A673 (cell line): ENCODE data around the gene ZCCHC24. TPM values are rescaled to one million over a fixed set of nuclear protein-coding genes. Genes with fewer than 3 reads are reported as not detected.

Experiments used
- BruUV-seq: library from RNA; stranded (reverse); fragments of 400-500 nt; replicated peaks from 2 replicates; lab custom pipeline; 2021; lab: Mats Ljungman, UMichigan
- CTCF ChIA-PET: fragments of 300-600 bp; sonication (Branson Sonifier 250); formaldehyde crosslinking; loops from one replicate; lab custom pipeline; 2022; ENCODE audit warnings: antibody characterized with exemption; lab: Charles Lee
- POLR2A ChIA-PET: fragments of 300-600 bp; sonication (Branson Sonifier 250); formaldehyde crosslinking; loops from one replicate; lab custom pipeline; 2022; ENCODE audit warnings: antibody characterized with exemption; ENCODE audit not compliant: low non-redundant PET; lab: Charles Lee
- DNase-seq: peaks from one replicate; pipeline ENCODE4 v3.0.0-alpha.2; 2015; ENCODE audit warnings: low spot score
- H3K27ac ChIP-seq: fragments of 200-600 bp; sonication (generic); 2 replicates; pipeline ENCODE4 v1.5.1; 2016; ENCODE audit warnings: mixed run types, low read depth, mild to moderate bottlenecking, mixed read lengths, antibody characterized with exemption, low read length; ENCODE audit not compliant: poor library complexity, severe bottlenecking
- H3K27me3 ChIP-seq: fragments of 200-600 bp; sonication (generic); replicated peaks from 2 replicates; pipeline ENCODE4 v1.6.1; 2017; ENCODE audit warnings: mixed run types, low read depth, mild to moderate bottlenecking, mixed read lengths, antibody characterized with exemption, low read length; ENCODE audit not compliant: insufficient read depth, poor library complexity
- H3K36me3 ChIP-seq: fragments of 200-600 bp; sonication (generic); 2 replicates; pipeline ENCODE4 v1.6.1; 2016; ENCODE audit warnings: mixed run types, mild to moderate bottlenecking, mixed read lengths, antibody characterized with exemption, low read length; ENCODE audit not compliant: insufficient read depth, poor library complexity, severe bottlenecking
- H3K4me1 ChIP-seq: fragments of 200-600 bp; sonication (generic); 2 replicates; pipeline ENCODE4 v1.6.1; 2017; ENCODE audit warnings: mixed run types, mild to moderate bottlenecking, mixed read lengths, antibody characterized with exemption, low read length; ENCODE audit not compliant: insufficient read depth, poor library complexity, severe bottlenecking
- H3K4me3 ChIP-seq: fragments of 200-600 bp; sonication (generic); 2 replicates; pipeline ENCODE4 v1.5.1; 2016; ENCODE audit warnings: low read depth, mixed run types, mild to moderate bottlenecking, mixed read lengths, low read length; ENCODE audit not compliant: poor library complexity, severe bottlenecking
- H3K9me3 ChIP-seq: fragments of 200-600 bp; sonication (generic); 2 replicates; pipeline ENCODE4 v1.6.1; 2016; ENCODE audit warnings: mixed run types, low read depth, mild to moderate bottlenecking, mixed read lengths, antibody characterized with exemption, low read length; ENCODE audit not compliant: poor library complexity, severe bottlenecking
- EZH2 ChIP-seq: fragments of 200-600 bp; sonication (generic); IDR thresholded peaks from 2 replicates; pipeline ENCODE4 v1.6.1; 2017; ENCODE audit warnings: borderline replicate concordance, low read depth, mild to moderate bottlenecking, mixed read lengths, antibody characterized with exemption, low read length; ENCODE audit not compliant: poor library complexity, severe bottlenecking
- intact Hi-C: fragments of 100-400 bp; cut with micrococcal nuclease; formaldehyde crosslinking; loops from one replicate; pipeline ENCODE4 v1.10.0; 2022; ENCODE audit not compliant: unreplicated experiment
- total RNA-seq: library from RNA; stranded (reverse); gene quantifications from 2 replicates; pipeline ENCODE4 v1.2.3, GENCODE V29; 2021
- TF ChIP-seq, protein P1 (sequence below): fragments of 300-800, 200-600 bp; sonication (generic); conservative IDR thresholded peaks from 2 replicates; pipeline ENCODE4 v1.5.1; 2017; ENCODE audit warnings: low read depth, mild to moderate bottlenecking, antibody characterized with exemption, low read length, moderate library complexity, mixed read lengths

ZCCHC24 gene
- total RNA-seq, 1 experiment from 2014 or later, result 9.8 TPM

DNA sequence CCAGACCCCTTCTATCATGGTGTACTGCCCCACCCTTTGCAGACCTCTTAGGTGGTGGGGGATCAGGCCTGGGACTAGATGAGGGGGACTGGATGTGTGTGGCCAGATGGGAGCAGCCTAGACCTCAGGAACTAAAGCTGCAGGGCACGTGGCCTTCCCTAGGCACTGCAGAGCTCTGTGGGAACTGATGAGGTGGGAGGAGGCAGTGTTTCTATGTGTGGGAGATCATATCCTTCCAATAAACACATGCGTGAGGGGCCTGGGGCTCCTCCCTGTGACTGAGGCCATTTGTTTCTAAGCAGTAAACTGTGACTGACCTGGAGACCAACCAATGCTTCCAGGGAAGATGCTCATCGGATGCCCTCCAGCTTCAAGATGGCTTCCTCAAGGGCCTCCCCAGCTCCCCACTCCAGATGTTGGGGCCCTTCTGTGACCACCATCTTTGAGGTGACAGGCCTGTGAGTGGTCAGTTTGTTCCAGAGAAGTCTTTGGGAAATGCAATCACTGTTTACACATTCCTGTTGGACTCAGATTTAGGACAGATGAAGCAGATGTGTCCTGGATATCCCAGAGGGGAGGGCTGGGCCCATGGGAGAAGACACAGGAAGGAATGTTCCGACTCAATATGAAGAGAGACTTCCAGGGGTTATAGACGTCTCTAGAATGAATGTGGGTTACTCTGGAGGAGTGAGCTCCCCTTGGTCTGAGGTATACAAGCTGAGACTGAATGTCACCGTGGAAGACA is 23.6 kb upstream of the ZCCHC24 start:
- CTCF ChIA-PET, result no interaction called here
- no peak overlapping the region for H3K27ac ChIP-seq
- no peak for DNase-seq
- H3K27me3 ChIP-seq, result no peaks in the 10 kb centered on the region
- no TSS peak for BruUV-seq
- no peak overlapping the region for H3K4me3 ChIP-seq
- intact Hi-C loops, result loop anchor here (5.0 kb wide), 1 partner anchor 67 kb away; no protein-coding TSS in a partner anchor
- no peaks in the 10 kb centered on the region for H3K4me1 ChIP-seq
- POLR2A ChIA-PET, result no interaction called here
- no peaks in the 10 kb centered on the region for H3K36me3 ChIP-seq
- TF ChIP-seq, protein P1, sequence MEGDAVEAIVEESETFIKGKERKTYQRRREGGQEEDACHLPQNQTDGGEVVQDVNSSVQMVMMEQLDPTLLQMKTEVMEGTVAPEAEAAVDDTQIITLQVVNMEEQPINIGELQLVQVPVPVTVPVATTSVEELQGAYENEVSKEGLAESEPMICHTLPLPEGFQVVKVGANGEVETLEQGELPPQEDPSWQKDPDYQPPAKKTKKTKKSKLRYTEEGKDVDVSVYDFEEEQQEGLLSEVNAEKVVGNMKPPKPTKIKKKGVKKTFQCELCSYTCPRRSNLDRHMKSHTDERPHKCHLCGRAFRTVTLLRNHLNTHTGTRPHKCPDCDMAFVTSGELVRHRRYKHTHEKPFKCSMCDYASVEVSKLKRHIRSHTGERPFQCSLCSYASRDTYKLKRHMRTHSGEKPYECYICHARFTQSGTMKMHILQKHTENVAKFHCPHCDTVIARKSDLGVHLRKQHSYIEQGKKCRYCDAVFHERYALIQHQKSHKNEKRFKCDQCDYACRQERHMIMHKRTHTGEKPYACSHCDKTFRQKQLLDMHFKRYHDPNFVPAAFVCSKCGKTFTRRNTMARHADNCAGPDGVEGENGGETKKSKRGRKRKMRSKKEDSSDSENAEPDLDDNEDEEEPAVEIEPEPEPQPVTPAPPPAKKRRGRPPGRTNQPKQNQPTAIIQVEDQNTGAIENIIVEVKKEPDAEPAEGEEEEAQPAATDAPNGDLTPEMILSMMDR, result no peak
- no peak for TF ChIP-seq EZH2
- H3K9me3 ChIP-seq, result no peaks in the 10 kb centered on the region

DNA sequence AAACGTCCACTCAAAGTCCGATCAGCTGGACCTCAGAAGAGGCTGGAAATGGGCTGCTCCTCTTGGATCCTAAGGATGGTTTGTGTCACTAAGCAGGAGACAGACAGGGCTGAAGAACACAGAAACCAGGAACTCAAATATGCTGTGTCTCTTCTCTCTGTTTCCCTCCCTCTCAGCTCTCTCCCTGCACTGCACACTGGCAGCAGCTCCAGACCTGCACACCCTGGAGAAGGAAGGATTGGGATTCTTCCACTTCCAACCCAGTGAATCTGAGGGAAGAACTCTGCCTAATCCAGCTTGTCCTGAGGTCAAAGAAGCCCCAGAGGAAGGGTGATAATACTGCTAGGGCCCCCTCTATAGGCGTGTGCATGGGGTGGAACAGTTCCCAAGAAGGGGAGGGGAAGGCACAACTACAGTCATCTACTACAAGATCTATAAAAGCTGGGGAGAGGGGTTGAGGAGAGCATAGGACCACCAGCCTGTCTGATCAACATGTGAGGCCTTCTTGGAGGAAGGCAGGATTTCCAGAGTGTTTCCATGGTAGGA is 22.7 kb upstream of the ZCCHC24 start:
- H3K4me1 ChIP-seq, result no peaks in the 10 kb centered on the region
- CTCF ChIA-PET, result interaction anchor here (0.6 to 1.2 kb wide), 8 partner anchors 11 to 96 kb away, joined by 3 to 26 read pairs (median 6); no protein-coding TSS in a partner anchor
- POLR2A ChIA-PET, result interaction anchor here (0.7 kb wide), 1 partner anchor 692 kb away, joined by 10 read pairs; no protein-coding TSS in a partner anchor
- H3K9me3 ChIP-seq, result no peaks in the 10 kb centered on the region
- H3K36me3 ChIP-seq, result no peaks in the 10 kb centered on the region
- intact Hi-C loops, result loop anchor here (5.0 kb wide), 1 partner anchor 66 kb away; no protein-coding TSS in a partner anchor
- TF ChIP-seq EZH2, result no peak
- TF ChIP-seq, protein P1, result no peak
- DNase-seq, result no peak
- H3K4me3 ChIP-seq, result no peak overlapping the region
- BruUV-seq, result no TSS peak
- H3K27ac ChIP-seq, result no peak overlapping the region
- no peaks in the 10 kb centered on the region for H3K27me3 ChIP-seq

DNA sequence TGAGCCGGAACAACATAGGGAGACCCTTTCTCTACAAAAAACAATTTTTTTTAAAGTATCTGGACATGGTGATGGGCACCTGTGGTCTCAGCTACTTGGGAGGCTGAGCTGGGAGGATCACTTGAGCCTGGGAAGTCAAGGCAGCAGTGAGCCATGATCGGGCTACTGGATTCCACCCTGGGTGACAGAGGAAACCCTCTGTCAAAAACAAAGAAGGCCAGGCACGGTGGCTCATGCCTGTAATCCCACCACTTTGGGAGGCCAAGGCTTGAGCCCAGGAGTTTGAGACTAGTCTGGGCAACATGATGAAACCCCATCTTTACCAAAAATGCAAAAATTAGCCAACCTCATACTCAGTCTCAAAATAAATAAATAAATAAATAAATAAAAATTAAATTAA is 19.9 kb upstream of the ZCCHC24 start:
- no peak for TF ChIP-seq EZH2
- TF ChIP-seq, protein P1, result no peak
- no peaks in the 10 kb centered on the region for H3K4me1 ChIP-seq
- DNase-seq, result no peak
- no peak overlapping the region for H3K27ac ChIP-seq
- ChIA-PET CTCF (no interaction called here), POLR2A (no interaction called here)
- no TSS peak for BruUV-seq
- no peaks in the 10 kb centered on the region for H3K36me3 ChIP-seq
- H3K9me3 ChIP-seq, result no peaks in the 10 kb centered on the region
- H3K4me3 ChIP-seq, result no peak overlapping the region
- H3K27me3 ChIP-seq, result no peaks in the 10 kb centered on the region
- intact Hi-C loops, result loop anchor here (5.0 kb wide), 1 partner anchor 63 kb away; no protein-coding TSS in a partner anchor
